ENCODE data around the gene HRH2.
"Not testable (repeated sequence)": the region's sequence is repeated elsewhere in the genome, so short reads cannot be mapped to it uniquely, and the experiment has no call there.

The HRH2 gene

GRCh38 chr5:175646251-175646650 is 11.6 kb upstream of the HRH2 start:
- no peak for DNase-seq (ENCODE audit: low read depth, low spot score)

- DNase-seq (ENCODE audit: low read depth, low spot score) = no peak
Observed at GRCh38 chr5:175649967-175650366, 7.9 kb upstream of the HRH2 start.

- not testable (repeated sequence) for DNase-seq (ENCODE audit: low read depth, low spot score)
Observed at GRCh38 chr5:175650430-175651205, 7.3 kb upstream of the HRH2 start.

GRCh38 chr5:175652741-175653663 is 4.9 kb upstream of the HRH2 start:
- no peak for DNase-seq (ENCODE audit: low read depth, low spot score)

- DNase-seq (ENCODE audit: low read depth, low spot score) = no peak
Observed at GRCh38 chr5:175653763-175654162, 4.1 kb upstream of the HRH2 start.

GRCh38 chr5:175654339-175654738 is 3.5 kb upstream of the HRH2 start:
- DNase-seq (ENCODE audit: low read depth, low spot score) = no peak

- no peak for DNase-seq (ENCODE audit: low read depth, low spot score)
Observed at GRCh38 chr5:175654807-175655206, 3.1 kb upstream of the HRH2 start.

GRCh38 chr5:175655411-175655810 is 2.5 kb upstream of the HRH2 start:
- DNase-seq (ENCODE audit: low read depth, low spot score) = no peak

GRCh38 chr5:175656966-175657365 is 905 bp upstream of the HRH2 start:
- DNase-seq (ENCODE audit: low read depth, low spot score) = no peak

- no peak for DNase-seq (ENCODE audit: low read depth, low spot score)
Observed at GRCh38 chr5:175658299-175659145, 651 bp downstream of the HRH2 start.

GRCh38 chr5:175659546-175660253 is 1.8 kb downstream of the HRH2 start:
- DNase-seq (ENCODE audit: low read depth, low spot score) = no peak

- no peak for DNase-seq (ENCODE audit: low read depth, low spot score)
Observed at GRCh38 chr5:175663186-175664184, 5.6 kb downstream of the HRH2 start.

- DNase-seq (ENCODE audit: low read depth, low spot score) = no peak
Observed at GRCh38 chr5:175664723-175665122, 6.9 kb downstream of the HRH2 start.

- no peak for DNase-seq (ENCODE audit: low read depth, low spot score)
Observed at GRCh38 chr5:175666216-175666615, 8.3 kb downstream of the HRH2 start.

- DNase-seq (ENCODE audit: low read depth, low spot score) = no peak
Observed at GRCh38 chr5:175668006-175668405, 10.1 kb downstream of the HRH2 start.

- no peak for DNase-seq (ENCODE audit: low read depth, low spot score)
Observed at GRCh38 chr5:175670372-175670771, 12.5 kb downstream of the HRH2 start.

GRCh38 chr5:175671013-175671412 is 13.1 kb downstream of the HRH2 start:
- DNase-seq (ENCODE audit: low read depth, low spot score) = no peak

GRCh38 chr5:175672976-175673648 is 15.2 kb downstream of the HRH2 start:
- DNase-seq (ENCODE audit: low read depth, low spot score) = no peak

GRCh38 chr5:175674731-175675346 is 17.0 kb downstream of the HRH2 start:
- DNase-seq (ENCODE audit: low read depth, low spot score) = no peak

Measured in brain pericyte (primary cell).